Coronary artery (tissue), 2 donors: ENCODE data around the gene GGTA1.

ENCODE experiments used
- DNase-seq: peaks from one replicate; pipeline ENCODE4 v3.0.0-alpha.2; 2017; ENCODE audit warnings: low spot score
- H3K27ac ChIP-seq, 2 donors: fragments of 200-600 bp; sonication (generic); one replicate each; pipeline ENCODE4 v1.5.1; 2016 to 2019
- H3K4me3 ChIP-seq: fragments of 200-600 bp; sonication (generic); 2 replicates; pipeline ENCODE4 v1.5.1; 2016; ENCODE audit warnings: mild to moderate bottlenecking, moderate library complexity
- TF ChIP-seq, protein P1 (sequence below): fragments of 200-600 bp; sonication (generic); IDR thresholded peaks from one replicate; pipeline ENCODE4 v1.5.1; 2019; ENCODE audit warnings: antibody characterized with exemption

The GGTA1 gene

DNA sequence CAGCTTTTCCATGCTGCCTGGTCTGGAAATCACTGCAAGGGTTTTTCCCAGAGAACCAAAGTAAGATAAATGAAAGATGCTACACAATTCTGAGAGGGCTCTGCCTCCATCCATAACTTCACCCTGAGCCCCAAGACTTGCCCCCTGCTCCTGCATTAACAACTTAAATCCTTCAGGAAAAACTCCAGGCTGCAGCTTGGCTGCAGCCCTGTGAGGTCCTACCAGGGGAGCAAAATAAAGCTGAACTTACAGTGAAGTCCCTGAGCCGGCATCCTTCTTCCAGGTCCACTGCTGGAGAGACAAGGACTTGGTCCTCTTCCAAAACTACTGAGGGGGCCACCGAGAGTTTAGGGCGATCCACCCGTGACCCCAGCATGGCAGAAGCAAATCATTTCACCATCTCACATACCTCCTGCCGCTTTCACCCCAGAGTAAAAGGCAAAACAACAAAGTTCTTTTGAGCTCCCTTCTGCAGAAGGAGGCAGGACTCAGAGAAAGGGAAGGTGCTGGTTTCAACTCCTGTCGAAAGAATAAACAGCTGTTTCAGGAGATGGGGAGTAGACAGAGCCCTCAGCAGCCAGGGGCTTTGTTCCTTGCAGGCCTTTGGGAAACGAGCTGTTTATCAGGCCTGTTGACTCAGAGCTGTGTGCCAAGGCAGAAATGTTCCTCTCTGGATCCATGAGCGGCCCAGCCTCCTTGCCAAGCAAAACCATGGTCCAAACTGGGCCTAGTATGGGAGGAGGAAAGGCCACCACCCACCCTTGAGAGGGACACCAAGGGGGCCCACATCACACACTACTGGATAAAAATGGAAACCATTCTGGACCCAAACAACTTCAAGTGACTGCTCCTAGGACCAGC, 20.6 kb downstream of the GGTA1 start:
- no peak for DNase-seq
- Histone ChIP-seq H3K4me3 (peak overlapping the region; percentile 50), H3K27ac (peak overlapping the region; percentile 74 to 83)
- TF ChIP-seq, protein P1, sequence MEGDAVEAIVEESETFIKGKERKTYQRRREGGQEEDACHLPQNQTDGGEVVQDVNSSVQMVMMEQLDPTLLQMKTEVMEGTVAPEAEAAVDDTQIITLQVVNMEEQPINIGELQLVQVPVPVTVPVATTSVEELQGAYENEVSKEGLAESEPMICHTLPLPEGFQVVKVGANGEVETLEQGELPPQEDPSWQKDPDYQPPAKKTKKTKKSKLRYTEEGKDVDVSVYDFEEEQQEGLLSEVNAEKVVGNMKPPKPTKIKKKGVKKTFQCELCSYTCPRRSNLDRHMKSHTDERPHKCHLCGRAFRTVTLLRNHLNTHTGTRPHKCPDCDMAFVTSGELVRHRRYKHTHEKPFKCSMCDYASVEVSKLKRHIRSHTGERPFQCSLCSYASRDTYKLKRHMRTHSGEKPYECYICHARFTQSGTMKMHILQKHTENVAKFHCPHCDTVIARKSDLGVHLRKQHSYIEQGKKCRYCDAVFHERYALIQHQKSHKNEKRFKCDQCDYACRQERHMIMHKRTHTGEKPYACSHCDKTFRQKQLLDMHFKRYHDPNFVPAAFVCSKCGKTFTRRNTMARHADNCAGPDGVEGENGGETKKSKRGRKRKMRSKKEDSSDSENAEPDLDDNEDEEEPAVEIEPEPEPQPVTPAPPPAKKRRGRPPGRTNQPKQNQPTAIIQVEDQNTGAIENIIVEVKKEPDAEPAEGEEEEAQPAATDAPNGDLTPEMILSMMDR = no peak

DNA sequence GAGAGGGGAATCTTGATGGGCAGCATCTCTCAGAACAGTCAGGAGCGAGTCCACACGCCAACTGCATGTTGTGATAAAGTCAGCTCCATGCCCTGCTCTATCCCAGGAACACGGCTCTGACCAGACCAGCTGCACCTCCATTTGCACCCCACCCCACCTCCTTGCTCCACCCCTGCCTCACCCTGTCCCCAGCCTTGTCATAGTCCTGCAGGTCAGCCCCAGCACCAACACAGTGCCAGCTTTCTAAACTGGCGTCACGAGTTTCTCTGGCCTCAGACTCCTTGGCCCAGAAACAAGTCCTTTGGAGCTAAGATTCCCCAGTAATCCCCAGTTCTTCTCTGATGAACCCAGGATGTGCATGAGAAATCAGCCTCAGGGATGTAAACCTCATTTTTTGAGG, 23.5 kb downstream of the GGTA1 start:
- no peak for DNase-seq
- peak overlapping the region; percentile 83 to 91 for H3K27ac ChIP-seq
- TF ChIP-seq, protein P1 = no peak
- no peak overlapping the region for H3K4me3 ChIP-seq

DNA sequence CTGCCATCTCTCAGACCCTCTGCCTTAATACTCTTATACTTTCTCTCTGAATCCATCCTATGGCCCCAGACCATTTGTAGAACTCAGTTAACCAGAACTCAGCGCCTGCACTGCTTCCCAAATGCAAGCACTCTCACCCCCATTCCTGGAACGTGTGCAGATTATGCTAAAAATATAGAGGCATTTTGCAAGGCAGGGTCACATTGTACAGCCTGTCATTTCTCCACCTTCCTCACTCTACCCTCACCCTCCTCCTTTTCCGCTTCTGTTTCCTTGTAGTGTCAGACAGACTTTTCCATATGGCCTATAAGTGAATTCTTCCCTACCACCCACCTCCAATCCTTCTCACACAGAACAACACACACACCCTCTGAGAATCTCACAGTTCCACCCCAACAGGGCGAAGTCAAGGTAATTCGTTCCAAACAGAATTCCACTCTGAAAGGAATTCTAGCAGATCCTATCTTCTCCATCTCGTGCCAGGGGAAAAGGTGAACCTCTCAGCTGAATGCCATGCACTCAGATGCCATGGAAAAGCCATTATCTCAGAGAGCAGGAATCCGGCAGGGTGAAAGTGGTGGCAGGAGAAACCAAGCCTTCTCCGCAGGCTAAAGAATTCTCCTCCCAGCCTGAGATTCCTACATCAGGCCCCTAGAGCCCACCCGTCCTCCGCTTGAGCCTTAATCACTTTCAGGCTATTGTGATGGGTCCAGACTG, 25.3 kb downstream of the GGTA1 start:
- TF ChIP-seq, protein P1 = no peak
- Histone ChIP-seq H3K27ac (peak overlapping the region; percentile 83 to 91), H3K4me3 (peak overlapping the region; percentile 24)
- DNase-seq = no peak

DNA sequence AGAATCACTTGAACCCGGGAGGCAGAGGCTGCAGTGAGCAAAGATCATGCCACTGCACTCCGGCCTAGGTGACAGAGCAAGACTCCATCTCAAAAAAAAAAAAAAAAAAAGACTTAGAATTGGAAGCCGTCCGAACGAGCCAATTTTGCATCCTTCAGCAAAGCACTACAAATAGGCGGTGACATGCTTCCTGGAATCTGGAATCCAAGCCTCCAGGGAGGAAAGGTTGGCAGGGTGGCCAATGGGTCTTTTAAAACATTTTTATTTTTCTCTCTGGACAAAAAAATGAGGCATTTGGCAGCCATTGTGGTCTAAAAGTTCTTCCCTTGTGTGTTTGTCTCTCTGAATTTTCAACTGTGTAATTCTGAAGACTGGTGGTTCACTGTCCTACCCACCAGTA, 26.4 kb downstream of the GGTA1 start:
- no peak for DNase-seq
- H3K27ac ChIP-seq = peak overlapping the region; percentile 83 to 91
- no peak overlapping the region for H3K4me3 ChIP-seq
- TF ChIP-seq, protein P1 = no peak

DNA sequence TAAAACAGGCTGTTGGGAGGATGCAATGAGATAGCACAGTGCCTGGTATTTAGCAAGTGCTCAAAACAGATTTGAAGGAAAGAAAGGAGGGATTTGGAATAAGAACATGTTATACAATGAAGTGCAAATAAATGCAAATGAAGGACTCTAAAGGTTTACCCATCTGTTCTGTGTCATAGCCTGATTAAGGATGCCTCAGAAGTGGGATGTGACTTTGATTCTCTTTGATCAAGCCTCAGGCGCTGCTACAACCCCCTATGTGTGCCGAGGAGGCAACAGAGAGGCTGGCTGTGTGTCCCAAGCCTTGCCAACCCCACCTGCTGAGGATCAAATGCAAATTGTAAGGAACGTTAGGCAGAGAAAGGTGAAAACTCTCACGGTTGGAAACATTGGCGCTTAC, 27.2 kb downstream of the GGTA1 start:
- no peak for DNase-seq
- Histone ChIP-seq H3K4me3 (no peak overlapping the region), H3K27ac (peak overlapping the region; percentile 83 to 91)
- TF ChIP-seq, protein P1 = no peak

DNA sequence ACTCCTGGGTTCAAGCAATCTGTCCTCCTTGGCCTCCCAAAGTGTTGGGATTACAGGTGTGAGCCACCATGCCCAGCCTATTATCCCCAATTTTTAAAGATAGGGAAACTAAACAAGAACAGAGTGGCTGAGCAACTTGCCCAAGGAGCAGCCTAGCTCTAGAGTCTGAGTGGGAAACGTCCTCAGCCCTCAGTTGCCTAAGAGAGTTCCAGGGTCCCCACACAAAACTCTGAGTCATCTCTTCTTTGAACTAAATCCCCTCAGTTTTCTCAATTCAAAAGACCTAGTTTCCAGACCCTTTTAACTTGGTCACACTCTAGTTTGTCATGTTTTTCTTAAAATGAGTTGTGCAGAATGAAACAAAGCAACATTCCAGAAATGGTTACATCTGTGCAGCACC, 33.5 kb downstream of the GGTA1 start:
- Histone ChIP-seq H3K27ac (no peak overlapping the region), H3K4me3 (no peak overlapping the region)
- DNase-seq = no peak
- TF ChIP-seq, protein P1 = no peak
